Breast epithelium (tissue), 3 donors: ENCODE measurements around the gene KANSL1L.

Experiments
- POLR2A ChIP-seq: fragments of 450-650 bp; IDR thresholded peaks from one replicate; pipeline ENCODE4 v1.6.1; 2016; ENCODE audit warnings: antibody characterized with exemption, mild to moderate bottlenecking, moderate library complexity
- TF ChIP-seq, protein P1 (sequence below), 3 donors: fragments of 450-650 bp; IDR thresholded peaks; one replicate each; pipeline ENCODE4 v1.5.1; 2016 to 2017; ENCODE audit warnings: antibody characterized with exemption in 3 of 3, mild to moderate bottlenecking in 3 of 3, moderate library complexity in 3 of 3

DNA sequence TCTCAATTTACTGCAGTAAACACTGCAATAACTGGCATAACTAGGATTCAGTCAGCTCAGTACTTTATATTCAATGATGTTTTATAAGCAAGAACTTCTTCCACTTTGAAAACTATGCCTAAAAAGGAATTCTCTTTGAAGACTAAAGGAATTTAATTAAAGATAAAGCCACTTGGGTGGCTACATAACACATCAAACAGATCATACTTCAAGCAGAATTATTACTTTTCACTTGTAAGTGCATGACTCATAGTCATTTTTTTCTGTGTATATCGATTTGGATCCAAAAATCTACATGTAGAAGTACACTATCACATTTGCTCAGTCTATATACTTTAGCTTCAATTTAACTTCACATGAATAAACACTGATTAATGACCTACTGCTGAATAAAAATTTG is 4.0 kb downstream of the KANSL1L start:
- TF ChIP-seq, protein P1, sequence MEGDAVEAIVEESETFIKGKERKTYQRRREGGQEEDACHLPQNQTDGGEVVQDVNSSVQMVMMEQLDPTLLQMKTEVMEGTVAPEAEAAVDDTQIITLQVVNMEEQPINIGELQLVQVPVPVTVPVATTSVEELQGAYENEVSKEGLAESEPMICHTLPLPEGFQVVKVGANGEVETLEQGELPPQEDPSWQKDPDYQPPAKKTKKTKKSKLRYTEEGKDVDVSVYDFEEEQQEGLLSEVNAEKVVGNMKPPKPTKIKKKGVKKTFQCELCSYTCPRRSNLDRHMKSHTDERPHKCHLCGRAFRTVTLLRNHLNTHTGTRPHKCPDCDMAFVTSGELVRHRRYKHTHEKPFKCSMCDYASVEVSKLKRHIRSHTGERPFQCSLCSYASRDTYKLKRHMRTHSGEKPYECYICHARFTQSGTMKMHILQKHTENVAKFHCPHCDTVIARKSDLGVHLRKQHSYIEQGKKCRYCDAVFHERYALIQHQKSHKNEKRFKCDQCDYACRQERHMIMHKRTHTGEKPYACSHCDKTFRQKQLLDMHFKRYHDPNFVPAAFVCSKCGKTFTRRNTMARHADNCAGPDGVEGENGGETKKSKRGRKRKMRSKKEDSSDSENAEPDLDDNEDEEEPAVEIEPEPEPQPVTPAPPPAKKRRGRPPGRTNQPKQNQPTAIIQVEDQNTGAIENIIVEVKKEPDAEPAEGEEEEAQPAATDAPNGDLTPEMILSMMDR (IDR thresholded peaks at IDR 0.05) = no peak
- TF ChIP-seq POLR2A = no peak
